Loucy (cell line): ENCODE results near the gene FYB2.

ENCODE experiments used
- CTCF ChIP-seq: fragments of 200-600 bp; sonication (generic); conservative IDR thresholded peaks from 2 replicates; pipeline ENCODE4 v1.5.1; 2014; ENCODE audit warnings: mild to moderate bottlenecking, antibody characterized with exemption, low read length
- EZH2phosphoT487 ChIP-seq: fragments of 200-600 bp; IDR thresholded peaks from 2 replicates; pipeline ENCODE4 v1.6.1; 2018; ENCODE audit warnings: antibody characterized with exemption, mild to moderate bottlenecking, moderate library complexity, borderline replicate concordance

- TF ChIP-seq CTCF (no peak), EZH2phosphoT487 (no peak)
Measured at GRCh38 chr1:56795870-56796269, 23.3 kb downstream of the FYB2 start.
